Glutamatergic neuron (in vitro differentiated cells): ENCODE data around the gene HMMR. TPM values are rescaled to one million over a fixed set of nuclear protein-coding genes. Genes with fewer than 3 reads are reported as not detected.
"Not testable (repeated sequence)": the region's sequence is repeated elsewhere in the genome, so short reads cannot be mapped to it uniquely, and the experiment has no call there.

Experiments used
- DNase-seq: peaks from one replicate; pipeline ENCODE4 v3.0.0; 2022
- H3K27ac Mint-ChIP-seq: one replicate; pipeline ENCODE4 v1.8.0; 2020; ENCODE audit warnings: mild to moderate bottlenecking, mixed read lengths, inconsistent platforms; ENCODE audit not compliant: unreplicated experiment
- H3K27me3 Mint-ChIP-seq: one replicate; pipeline ENCODE4 v1.8.0; 2020; ENCODE audit warnings: mild to moderate bottlenecking, moderate library complexity, mixed read lengths, inconsistent platforms; ENCODE audit not compliant: unreplicated experiment
- H3K36me3 Mint-ChIP-seq: one replicate; pipeline ENCODE4 v1.8.0; 2020; ENCODE audit warnings: mild to moderate bottlenecking, mixed read lengths, inconsistent platforms; ENCODE audit not compliant: unreplicated experiment
- H3K4me1 Mint-ChIP-seq: one replicate; pipeline ENCODE4 v1.8.0; 2020; ENCODE audit warnings: mild to moderate bottlenecking, low read depth, mixed read lengths, inconsistent platforms; ENCODE audit not compliant: unreplicated experiment
- H3K4me3 Mint-ChIP-seq: one replicate; pipeline ENCODE4 v1.8.0; 2020; ENCODE audit warnings: mild to moderate bottlenecking, mixed read lengths, inconsistent platforms; ENCODE audit not compliant: unreplicated experiment
- H3K9me3 Mint-ChIP-seq: one replicate; pipeline ENCODE4 v1.8.0; 2020; ENCODE audit warnings: mild to moderate bottlenecking, moderate library complexity, mixed read lengths, inconsistent platforms; ENCODE audit not compliant: unreplicated experiment
- CTCF ChIP-seq: fragments of 200-600 bp; sonication (generic); IDR thresholded peaks from one replicate; pipeline ENCODE4 v1.5.0; 2021; ENCODE audit not compliant: partially characterized antibody, unreplicated experiment
- total RNA-seq: library from RNA; stranded (reverse); fragmentation: NEBNext Ultra II Directional; extraction: Animal tissue kit (Norgen Biotek cat#: 25700); gene quantifications from one replicate; pipeline ENCODE4 v1.2.1, GENCODE V29; 2021; ENCODE audit not compliant: unreplicated experiment

Gene HMMR
- total RNA-seq, 1 donor from 2014 or later = 7.4 TPM

GRCh38 chr5:163448491-163448890, 11.9 kb upstream of the HMMR start:
- Mint-ChIP-seq H3K36me3 (no peaks in the 10 kb centered on the region), H3K27ac (no peak overlapping the region), H3K9me3 (no peaks in the 10 kb centered on the region), H3K4me1 (no peaks in the 10 kb centered on the region), H3K27me3 (no peaks in the 10 kb centered on the region), H3K4me3 (no peak overlapping the region)
- no peak for TF ChIP-seq CTCF
- no peak for DNase-seq

DNA sequence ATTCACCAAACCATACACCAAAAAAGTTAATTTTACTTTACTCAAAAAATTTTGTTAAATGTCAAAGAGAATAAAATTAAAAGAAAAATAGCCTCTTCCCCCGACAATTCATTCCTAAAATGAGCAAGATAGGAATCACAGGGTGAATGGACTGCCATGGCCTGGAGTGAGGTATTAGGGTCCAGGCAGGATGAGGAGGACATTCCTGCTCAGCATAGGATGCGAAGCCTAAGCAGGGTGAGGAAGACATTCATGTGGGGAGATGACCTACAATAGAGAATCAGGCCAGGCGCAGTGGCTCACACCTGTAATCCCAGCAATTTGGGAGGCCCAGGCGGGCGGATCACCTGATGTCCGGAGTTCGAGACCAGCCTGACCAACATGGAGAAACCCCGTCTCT, 8.9 kb upstream of the HMMR start:
- Mint-ChIP-seq H3K27ac (no peak overlapping the region), H3K4me3 (no peak overlapping the region), H3K36me3 (peaks cover 4% of the 10 kb centered on the region), H3K4me1 (no peaks in the 10 kb centered on the region), H3K9me3 (no peaks in the 10 kb centered on the region), H3K27me3 (no peaks in the 10 kb centered on the region)
- TF ChIP-seq CTCF = no peak
- DNase-seq = no peak

- Mint-ChIP-seq H3K4me3 (no peak overlapping the region), H3K36me3 (peaks cover 4% of the 10 kb centered on the region), H3K27me3 (no peaks in the 10 kb centered on the region), H3K9me3 (no peaks in the 10 kb centered on the region), H3K27ac (no peak overlapping the region), H3K4me1 (no peaks in the 10 kb centered on the region)
- TF ChIP-seq CTCF = no peak
- no peak for DNase-seq
These were observed 6.7 kb upstream of the HMMR start for GRCh38 chr5:163453705-163454104.

DNA sequence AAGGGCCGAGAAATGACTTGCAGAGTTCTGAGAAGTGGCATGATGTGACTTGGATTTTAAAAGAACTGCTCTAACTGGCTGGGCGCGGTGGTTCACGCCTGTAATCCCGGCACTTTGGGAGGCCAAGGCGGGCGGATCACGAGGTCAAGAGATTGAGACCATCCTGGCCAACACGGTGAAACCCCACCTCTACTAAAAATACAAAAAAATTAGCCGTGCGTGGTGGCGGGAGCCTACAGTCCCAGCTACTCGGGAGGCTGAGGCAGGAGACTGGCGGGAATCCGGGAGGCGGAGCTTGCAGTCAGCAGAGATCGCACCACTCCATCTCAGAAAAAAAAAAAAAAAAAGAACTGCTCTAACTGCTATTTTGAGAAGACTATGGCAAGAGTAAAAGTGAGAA, 5.0 kb upstream of the HMMR start:
- H3K9me3 Mint-ChIP-seq, DNase-seq, H3K4me1 Mint-ChIP-seq, H3K4me3 Mint-ChIP-seq, H3K36me3 Mint-ChIP-seq, H3K27me3 Mint-ChIP-seq, H3K27ac Mint-ChIP-seq: not testable (repeated sequence)

DNA sequence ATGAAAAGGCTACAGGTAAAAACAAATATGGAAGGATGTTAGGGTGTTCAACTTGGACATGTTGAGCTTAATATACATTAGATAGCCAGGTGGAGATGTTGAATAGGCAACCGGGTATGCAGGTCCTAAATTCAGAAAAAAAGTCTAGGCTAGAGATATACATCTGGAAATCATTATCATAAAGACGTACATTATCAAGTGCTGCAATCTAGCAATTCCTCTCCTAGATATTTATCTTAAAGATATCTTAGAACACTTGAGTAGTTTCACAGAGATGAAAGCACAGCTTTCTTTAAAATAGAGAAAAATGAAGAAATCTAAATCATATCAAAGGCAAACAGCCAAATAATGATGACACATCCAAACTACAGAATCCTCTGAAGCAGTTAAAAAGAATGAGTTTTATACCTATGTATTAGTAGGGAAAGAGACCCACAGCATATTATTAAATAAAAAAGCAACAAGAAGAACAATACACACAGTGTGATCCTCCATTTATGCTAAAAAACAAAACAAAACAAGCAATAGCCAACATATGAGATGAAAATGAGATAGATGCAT, 4.3 kb upstream of the HMMR start:
- H3K4me3 Mint-ChIP-seq = no peak overlapping the region
- peaks cover 4% of the 10 kb centered on the region for H3K4me1 Mint-ChIP-seq
- peaks cover 6% of the 10 kb centered on the region for H3K27me3 Mint-ChIP-seq
- TF ChIP-seq CTCF = no peak
- H3K36me3 Mint-ChIP-seq = peaks cover 4% of the 10 kb centered on the region
- H3K27ac Mint-ChIP-seq = no peak overlapping the region
- peaks cover 8% of the 10 kb centered on the region for H3K9me3 Mint-ChIP-seq
- no peak for DNase-seq
